HepG2 (cell line): ENCODE measurements around the gene C1RL. TPM values are rescaled to one million over a fixed set of nuclear protein-coding genes. Genes with fewer than 3 reads are reported as not detected.

Experiments used
- CAMTA2 ChIP-seq: sonication (generic); formaldehyde crosslinking; IDR thresholded peaks from 2 replicates; pipeline ENCODE4 v1.4.0; 2020; ENCODE audit warnings: mild to moderate bottlenecking, missing genetic modification reagents, borderline replicate concordance
- CEBPB ChIP-seq: IDR thresholded peaks from 2 replicates; pipeline ENCODE4 v1.6.1; 2011; ENCODE audit warnings: low read depth, low read length, improper control_type of control experiment, borderline replicate concordance
- HDAC1 ChIP-seq: sonication (generic); formaldehyde crosslinking; IDR thresholded peaks from 2 replicates; pipeline ENCODE4 v1.5.1; 2020; ENCODE audit warnings: mild to moderate bottlenecking, missing genetic modification reagents
- ISL2 ChIP-seq: sonication (generic); formaldehyde crosslinking; IDR thresholded peaks from 2 replicates; pipeline ENCODE4 v1.5.0; 2020; ENCODE audit warnings: missing genetic modification reagents
- KDM3A ChIP-seq: IDR thresholded peaks from 2 replicates; pipeline ENCODE4 v1.6.1; 2018; ENCODE audit warnings: low read depth, missing compliant biosample characterization
- MTA3 ChIP-seq: sonication (generic); formaldehyde crosslinking; IDR thresholded peaks from 2 replicates; pipeline ENCODE4 v1.4.0; 2020; ENCODE audit warnings: missing genetic modification reagents
- NR2C2 ChIP-seq: sonication (generic); formaldehyde crosslinking; IDR thresholded peaks from 2 replicates; pipeline ENCODE4 v1.4.0; 2020; ENCODE audit warnings: missing genetic modification reagents, mild to moderate bottlenecking, moderate library complexity, borderline replicate concordance
- TBX2 ChIP-seq: sonication (generic); formaldehyde crosslinking; IDR thresholded peaks from 2 replicates; pipeline ENCODE4 v1.5.0; 2020; ENCODE audit warnings: missing genetic modification reagents, mild to moderate bottlenecking, borderline replicate concordance
- ZMYM4 ChIP-seq: sonication (generic); formaldehyde crosslinking; IDR thresholded peaks from 2 replicates; pipeline ENCODE4 v1.8.1; 2023; ENCODE audit warnings: mild to moderate bottlenecking, missing genetic modification reagents
- ZNF589 ChIP-seq: sonication (generic); formaldehyde crosslinking; conservative IDR thresholded peaks from 2 replicates; pipeline ENCODE4 v1.8.0; 2022; ENCODE audit warnings: mild to moderate bottlenecking, moderate library complexity, missing genetic modification reagents
- ZSCAN9 ChIP-seq: IDR thresholded peaks from 2 replicates; pipeline ENCODE4 v1.6.1; 2016; ENCODE audit warnings: borderline replicate concordance
- polyA plus RNA-seq, 8 experiments: library from polyadenylated mRNA; depleted of rRNA in 3 of 8; stranded (reverse) in 7 of 8; unstranded in 1 of 8; fragments of >200 nt; fragmentation: Illumina TruSeq in 4 of 8; extraction: Trizol in 4 of 8; gene quantifications; 2 replicates each; pipeline versions ENCODE4 v1.2.1 to v1.2.3, GENCODE V29; 2011 to 2016; ENCODE audit warnings: low read depth in 4 of 8, missing spikeins in 1 of 8, mixed read lengths in 1 of 8; ENCODE audit not compliant: insufficient read depth in 1 of 8
- total RNA-seq, 5 experiments: library from RNA; depleted of rRNA; stranded (reverse); fragments of >200 nt; fragmentation: Illumina TruSeq; extraction: Trizol; gene quantifications; 2 replicates each; pipeline ENCODE4 v1.2.3, GENCODE V29; 2016; ENCODE audit warnings: low read depth in 1 of 5
- TF ChIP-seq, protein P1 (sequence below): sonication (generic); formaldehyde crosslinking; IDR thresholded peaks from 2 replicates; pipeline ENCODE4 v1.4.0; 2020; ENCODE audit warnings: mild to moderate bottlenecking, missing genetic modification reagents, borderline replicate concordance
- TF ChIP-seq, protein P2 (sequence below): sonication (generic); formaldehyde crosslinking; IDR thresholded peaks from 2 replicates; pipeline ENCODE4 v1.8.0; 2022; ENCODE audit warnings: mild to moderate bottlenecking, missing genetic modification reagents, moderate library complexity
- TF ChIP-seq, protein P3 (sequence below): sonication (generic); formaldehyde crosslinking; conservative IDR thresholded peaks from 2 replicates; pipeline ENCODE4 v1.4.0; 2020; ENCODE audit warnings: mild to moderate bottlenecking, missing genetic modification reagents, moderate library complexity
- TF ChIP-seq, protein P4 (sequence below): sonication (generic); formaldehyde crosslinking; IDR thresholded peaks from 2 replicates; pipeline ENCODE4 v1.4.0; 2020; ENCODE audit warnings: missing genetic modification reagents

The C1RL gene
- total and polyA plus RNA-seq, 2 of the 13 experiments (the other 11 are each of a cell fraction or from before 2014, with no cell fraction given): 28.9 to 53.1 TPM

DNA sequence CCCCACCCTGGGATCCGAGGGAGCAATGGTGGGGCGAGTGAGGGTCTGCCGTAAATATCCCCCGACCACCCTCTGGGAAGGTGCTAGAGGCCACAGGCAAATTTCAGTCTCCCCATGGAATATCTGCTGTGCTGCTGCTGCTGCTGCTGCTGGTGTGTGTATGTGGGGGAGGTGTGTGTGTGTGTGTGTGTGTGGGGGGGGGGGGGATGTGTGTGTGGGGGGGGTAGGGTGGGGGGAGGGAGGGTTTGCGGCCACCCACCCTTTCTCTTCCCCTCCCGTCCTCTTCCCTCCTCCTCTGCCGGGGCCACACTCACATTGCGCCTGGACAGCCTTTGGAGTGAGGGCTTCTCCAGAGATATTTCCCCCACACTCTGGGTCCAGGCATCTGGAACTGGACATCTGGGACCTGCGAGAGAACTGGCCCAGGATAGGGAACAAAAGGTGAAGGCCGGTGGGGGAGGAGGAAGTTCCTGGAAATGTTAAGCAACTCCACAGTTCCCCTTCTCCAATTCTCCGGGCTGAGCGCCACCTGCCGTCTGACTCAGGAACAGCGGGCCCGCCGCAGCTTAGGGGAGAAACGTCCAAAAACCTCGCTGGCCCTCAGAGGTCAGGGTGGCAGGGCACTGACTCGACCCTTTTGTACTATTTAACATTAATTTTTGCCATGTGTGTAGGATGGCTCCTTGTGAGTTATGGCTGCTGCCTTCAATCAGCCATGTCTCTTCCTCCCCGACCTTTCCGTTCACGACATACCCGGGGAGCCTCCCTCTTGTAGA is at the start of gene C1RL (continued):
- TF ChIP-seq, protein P1, sequence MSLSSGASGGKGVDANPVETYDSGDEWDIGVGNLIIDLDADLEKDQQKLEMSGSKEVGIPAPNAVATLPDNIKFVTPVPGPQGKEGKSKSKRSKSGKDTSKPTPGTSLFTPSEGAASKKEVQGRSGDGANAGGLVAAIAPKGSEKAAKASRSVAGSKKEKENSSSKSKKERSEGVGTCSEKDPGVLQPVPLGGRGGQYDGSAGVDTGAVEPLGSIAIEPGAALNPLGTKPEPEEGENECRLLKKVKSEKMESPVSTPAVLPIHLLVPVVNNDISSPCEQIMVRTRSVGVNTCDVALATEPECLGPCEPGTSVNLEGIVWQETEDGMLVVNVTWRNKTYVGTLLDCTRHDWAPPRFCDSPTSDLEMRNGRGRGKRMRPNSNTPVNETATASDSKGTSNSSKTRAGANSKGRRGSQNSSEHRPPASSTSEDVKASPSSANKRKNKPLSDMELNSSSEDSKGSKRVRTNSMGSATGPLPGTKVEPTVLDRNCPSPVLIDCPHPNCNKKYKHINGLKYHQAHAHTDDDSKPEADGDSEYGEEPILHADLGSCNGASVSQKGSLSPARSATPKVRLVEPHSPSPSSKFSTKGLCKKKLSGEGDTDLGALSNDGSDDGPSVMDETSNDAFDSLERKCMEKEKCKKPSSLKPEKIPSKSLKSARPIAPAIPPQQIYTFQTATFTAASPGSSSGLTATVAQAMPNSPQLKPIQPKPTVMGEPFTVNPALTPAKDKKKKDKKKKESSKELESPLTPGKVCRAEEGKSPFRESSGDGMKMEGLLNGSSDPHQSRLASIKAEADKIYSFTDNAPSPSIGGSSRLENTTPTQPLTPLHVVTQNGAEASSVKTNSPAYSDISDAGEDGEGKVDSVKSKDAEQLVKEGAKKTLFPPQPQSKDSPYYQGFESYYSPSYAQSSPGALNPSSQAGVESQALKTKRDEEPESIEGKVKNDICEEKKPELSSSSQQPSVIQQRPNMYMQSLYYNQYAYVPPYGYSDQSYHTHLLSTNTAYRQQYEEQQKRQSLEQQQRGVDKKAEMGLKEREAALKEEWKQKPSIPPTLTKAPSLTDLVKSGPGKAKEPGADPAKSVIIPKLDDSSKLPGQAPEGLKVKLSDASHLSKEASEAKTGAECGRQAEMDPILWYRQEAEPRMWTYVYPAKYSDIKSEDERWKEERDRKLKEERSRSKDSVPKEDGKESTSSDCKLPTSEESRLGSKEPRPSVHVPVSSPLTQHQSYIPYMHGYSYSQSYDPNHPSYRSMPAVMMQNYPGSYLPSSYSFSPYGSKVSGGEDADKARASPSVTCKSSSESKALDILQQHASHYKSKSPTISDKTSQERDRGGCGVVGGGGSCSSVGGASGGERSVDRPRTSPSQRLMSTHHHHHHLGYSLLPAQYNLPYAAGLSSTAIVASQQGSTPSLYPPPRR (CRISPR knock-in tag): peak; percentile 33; the same call in 1 of the 2 replicates
- TF ChIP-seq, protein P2, sequence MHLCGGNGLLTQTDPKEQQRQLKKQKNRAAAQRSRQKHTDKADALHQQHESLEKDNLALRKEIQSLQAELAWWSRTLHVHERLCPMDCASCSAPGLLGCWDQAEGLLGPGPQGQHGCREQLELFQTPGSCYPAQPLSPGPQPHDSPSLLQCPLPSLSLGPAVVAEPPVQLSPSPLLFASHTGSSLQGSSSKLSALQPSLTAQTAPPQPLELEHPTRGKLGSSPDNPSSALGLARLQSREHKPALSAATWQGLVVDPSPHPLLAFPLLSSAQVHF (CRISPR knock-in tag): no peak
- no peak for TF ChIP-seq MTA3
- TF ChIP-seq, protein P3, sequence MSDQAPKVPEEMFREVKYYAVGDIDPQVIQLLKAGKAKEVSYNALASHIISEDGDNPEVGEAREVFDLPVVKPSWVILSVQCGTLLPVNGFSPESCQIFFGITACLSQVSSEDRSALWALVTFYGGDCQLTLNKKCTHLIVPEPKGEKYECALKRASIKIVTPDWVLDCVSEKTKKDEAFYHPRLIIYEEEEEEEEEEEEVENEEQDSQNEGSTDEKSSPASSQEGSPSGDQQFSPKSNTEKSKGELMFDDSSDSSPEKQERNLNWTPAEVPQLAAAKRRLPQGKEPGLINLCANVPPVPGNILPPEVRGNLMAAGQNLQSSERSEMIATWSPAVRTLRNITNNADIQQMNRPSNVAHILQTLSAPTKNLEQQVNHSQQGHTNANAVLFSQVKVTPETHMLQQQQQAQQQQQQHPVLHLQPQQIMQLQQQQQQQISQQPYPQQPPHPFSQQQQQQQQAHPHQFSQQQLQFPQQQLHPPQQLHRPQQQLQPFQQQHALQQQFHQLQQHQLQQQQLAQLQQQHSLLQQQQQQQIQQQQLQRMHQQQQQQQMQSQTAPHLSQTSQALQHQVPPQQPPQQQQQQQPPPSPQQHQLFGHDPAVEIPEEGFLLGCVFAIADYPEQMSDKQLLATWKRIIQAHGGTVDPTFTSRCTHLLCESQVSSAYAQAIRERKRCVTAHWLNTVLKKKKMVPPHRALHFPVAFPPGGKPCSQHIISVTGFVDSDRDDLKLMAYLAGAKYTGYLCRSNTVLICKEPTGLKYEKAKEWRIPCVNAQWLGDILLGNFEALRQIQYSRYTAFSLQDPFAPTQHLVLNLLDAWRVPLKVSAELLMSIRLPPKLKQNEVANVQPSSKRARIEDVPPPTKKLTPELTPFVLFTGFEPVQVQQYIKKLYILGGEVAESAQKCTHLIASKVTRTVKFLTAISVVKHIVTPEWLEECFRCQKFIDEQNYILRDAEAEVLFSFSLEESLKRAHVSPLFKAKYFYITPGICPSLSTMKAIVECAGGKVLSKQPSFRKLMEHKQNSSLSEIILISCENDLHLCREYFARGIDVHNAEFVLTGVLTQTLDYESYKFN: peak; percentile 60
- peak; percentile 94 for TF ChIP-seq CEBPB
- peak; percentile 52; the same call in 1 of the 2 replicates for TF ChIP-seq NR2C2 (CRISPR knock-in tag)
- TF ChIP-seq KDM3A (CRISPR knock-in tag): peak; percentile 65; the same call in 1 of the 2 replicates
- peak; percentile 48; the same call in 1 of the 2 replicates for TF ChIP-seq ZNF589 (CRISPR knock-in tag)
- 0 out of 2 replicates have a peak, but pooled peaks have one; percentile 48 for TF ChIP-seq ZSCAN9
- TF ChIP-seq HDAC1 (CRISPR knock-in tag): peak; percentile 50
- TF ChIP-seq, protein P4, sequence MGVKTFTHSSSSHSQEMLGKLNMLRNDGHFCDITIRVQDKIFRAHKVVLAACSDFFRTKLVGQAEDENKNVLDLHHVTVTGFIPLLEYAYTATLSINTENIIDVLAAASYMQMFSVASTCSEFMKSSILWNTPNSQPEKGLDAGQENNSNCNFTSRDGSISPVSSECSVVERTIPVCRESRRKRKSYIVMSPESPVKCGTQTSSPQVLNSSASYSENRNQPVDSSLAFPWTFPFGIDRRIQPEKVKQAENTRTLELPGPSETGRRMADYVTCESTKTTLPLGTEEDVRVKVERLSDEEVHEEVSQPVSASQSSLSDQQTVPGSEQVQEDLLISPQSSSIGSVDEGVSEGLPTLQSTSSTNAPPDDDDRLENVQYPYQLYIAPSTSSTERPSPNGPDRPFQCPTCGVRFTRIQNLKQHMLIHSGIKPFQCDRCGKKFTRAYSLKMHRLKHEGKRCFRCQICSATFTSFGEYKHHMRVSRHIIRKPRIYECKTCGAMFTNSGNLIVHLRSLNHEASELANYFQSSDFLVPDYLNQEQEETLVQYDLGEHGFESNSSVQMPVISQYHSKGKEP (CRISPR knock-in tag): no peak
- TF ChIP-seq ISL2 (CRISPR knock-in tag): 0 out of 2 replicates have a peak, but pooled peaks have one; percentile 68
- TF ChIP-seq CAMTA2 (CRISPR knock-in tag): no peak
- peak; percentile 10; the same call in 1 of the 2 replicates for TF ChIP-seq TBX2 (CRISPR knock-in tag)
- TF ChIP-seq ZMYM4 (CRISPR knock-in tag): peak; percentile 4; the same call in 1 of the 2 replicates
